GM18526 (cell line): ENCODE results near the gene SHISA9.

ENCODE experiments used
- POLR2A ChIP-seq: IDR thresholded peaks from 3 replicates; pipeline ENCODE4 v1.6.1; 2011; ENCODE audit not compliant: insufficient read length; ENCODE audit errors: extremely low read depth

SHISA9 gene

DNA sequence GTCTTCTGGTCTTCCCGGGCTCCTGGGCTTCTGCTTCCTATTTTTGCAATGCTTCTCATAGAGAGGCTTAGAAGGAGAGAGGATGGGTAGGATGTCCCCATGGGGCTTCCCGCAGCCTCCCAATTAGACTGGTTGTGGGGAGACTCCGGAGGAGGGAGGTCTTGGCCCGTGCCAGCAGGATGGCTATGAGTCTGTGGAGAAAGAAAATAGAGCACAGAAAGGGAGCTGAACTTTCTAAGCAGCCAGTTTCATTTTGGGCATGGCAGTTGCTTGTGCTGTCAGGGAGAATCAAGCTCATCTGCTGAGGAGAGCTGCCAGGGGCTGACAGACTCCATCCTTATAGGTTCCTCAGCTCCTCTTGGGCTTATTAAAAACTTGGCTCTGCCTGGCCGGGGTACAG lies 204.0 kb downstream of the SHISA9 start:
- TF ChIP-seq POLR2A: no peak

DNA sequence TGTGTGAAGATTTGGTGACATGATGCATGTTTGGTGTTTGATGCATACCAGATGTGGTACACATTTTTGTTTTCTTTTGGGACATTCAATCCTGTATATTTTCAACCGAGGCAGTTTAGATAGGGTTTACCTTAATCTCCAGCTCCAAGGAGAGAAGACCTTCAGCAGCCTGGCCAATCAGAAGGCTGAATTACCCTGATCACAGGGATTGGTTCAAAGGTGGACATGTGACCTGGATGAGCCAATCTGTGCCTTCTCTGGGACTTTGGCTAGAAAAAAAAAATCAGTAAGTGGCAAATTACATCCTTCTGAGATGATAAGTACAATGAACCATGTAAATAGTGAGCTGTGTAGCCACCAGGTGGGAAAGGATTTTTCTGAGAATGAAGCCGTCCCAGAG lies 205.1 kb downstream of the SHISA9 start:
- TF ChIP-seq POLR2A: no peak

DNA sequence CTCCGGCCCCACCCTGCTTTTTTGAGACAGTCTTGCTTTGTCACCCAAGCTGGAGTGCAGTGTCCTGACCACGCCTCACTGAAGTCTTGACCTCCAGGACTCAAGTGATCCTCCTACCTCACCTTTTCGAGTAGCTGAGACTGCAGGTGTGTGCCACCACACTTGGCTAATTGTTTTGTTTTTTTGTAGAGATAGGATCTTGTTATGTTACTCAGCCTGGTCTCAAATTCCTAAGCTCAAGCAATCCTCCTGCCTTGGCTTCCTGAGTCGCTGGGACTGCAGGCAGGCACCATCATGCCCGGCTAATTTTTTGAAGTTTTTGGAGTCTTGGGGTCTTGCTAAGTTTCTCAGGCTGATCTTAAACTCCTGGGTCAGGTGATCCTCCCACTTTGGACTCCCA lies 206.7 kb downstream of the SHISA9 start:
- no peak for TF ChIP-seq POLR2A

DNA sequence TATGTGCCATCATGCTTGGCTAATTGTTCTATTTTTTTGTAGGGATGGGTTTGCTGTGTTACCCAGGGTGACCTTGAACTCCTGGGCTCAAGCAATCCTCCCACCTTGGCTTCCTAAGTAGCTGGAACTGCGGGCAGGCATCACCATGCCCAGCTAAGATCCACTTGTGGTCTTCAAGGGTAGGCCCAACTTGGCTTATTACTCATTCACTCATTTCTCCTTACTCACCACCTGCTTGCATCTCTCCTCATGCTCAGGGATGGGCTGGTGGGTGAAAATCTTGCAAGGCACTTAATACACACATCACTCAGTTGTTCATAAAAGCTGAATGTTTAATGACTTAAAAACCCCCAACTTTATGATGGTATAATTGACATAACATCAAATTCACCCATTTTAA lies 207.8 kb downstream of the SHISA9 start:
- no peak for TF ChIP-seq POLR2A

DNA sequence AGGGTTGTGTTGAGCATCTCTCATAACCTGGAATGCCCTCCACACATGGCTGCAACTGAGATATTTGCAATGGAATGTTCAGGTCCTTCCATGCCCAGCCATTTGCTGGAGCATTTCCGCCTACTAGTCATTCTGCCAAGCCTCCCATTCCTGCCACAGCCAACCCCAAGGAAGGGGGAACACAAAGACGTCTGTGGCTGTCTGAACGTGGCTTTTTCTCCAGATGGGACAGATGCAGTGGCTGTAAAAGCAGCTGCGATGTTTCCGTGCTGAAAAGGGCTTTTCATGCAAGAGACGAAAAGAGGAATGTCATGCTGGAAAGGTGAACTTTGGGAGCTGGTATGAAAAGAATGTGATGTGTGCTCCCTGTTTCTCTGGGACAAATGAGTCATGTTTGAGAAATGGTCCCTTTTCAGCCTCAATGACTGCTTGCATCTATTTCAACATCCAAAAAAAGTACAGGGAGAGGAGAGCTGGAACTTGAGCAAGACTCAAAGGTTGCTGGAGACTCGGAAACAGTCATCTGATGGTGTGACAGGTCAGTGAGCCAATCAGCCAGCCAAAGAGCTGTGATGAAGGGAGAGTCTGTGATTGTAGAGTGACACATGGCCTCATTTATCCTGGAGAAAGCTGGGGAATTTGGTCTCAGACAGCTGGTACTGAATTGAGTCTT lies 208.9 kb downstream of the SHISA9 start:
- no peak for TF ChIP-seq POLR2A

DNA sequence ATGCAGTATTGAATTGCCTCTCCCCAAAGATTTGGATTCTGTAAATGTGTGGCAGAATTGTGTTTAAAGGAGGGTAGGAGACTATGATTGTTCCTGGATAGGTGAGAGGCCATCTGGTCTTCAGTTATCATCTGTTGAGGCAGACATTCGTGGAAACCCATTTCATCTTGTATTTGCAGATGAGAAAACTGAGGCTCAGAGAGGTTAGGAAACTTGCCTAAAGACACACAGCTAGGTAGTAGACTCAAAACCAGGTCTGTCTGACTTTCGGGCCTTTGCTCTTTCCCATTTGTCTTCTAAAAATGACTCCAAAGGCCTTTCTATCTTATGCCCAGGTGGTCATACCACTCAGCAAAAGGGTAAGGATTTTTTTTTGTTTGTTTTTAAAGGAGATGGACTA lies 210.3 kb downstream of the SHISA9 start:
- TF ChIP-seq POLR2A: no peak

DNA sequence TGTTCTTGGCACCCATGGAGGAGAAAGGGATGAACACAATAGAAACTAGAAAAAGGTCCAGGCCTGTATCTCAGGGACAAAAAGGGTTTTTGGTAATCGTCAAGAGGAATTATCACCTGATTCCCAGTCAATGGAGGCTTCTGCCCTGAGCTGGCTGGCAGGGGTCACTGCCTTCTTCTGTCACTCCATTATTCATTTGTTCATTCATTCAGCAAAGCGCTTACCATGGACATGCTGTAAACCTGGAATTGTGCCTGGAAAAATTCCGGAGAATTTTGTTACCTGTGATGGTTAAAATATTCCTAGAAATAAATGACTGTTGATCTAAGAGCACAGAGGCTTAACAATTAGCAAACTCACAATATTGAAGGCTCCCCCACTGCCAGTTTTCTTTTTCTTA lies 212.3 kb downstream of the SHISA9 start:
- TF ChIP-seq POLR2A: no peak

DNA sequence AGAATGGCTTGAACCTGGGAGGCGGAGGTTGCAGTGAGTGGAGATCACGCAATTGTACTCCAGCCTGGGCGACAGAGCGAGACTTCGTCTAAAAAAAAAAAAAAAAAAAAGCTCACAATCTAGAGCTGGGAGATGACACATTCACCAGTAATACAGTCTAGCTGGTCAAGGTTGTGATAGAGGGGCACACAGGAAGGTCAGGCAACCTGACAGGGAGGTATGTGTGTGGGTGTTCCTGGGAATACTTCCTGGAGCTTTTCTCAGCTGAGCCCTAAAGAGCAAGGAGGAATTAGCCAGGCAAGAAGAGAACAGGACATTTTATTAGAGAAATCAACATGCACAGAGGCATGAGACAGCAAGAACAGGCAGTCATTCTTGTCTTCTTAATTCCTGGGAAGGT lies 216.7 kb downstream of the SHISA9 start:
- TF ChIP-seq POLR2A: no peak

DNA sequence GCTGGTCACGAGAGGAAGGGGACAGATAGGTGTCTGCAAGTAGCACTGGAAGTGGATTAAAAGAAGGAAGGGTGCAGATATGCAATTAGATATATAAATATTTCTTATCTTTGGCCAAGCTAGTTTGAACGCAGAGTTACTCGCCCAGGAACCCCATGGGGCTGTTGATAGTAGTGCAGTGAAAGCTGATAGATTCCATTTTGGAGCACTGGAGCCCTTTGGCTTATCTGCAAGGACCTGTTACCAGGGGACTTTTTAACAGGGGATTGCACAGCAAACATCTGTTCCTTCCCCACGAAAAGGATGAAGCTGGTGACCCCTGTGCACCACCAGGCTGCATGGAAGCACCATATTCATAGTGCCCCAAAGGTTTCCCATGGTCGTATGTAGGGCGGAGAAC lies 218.7 kb downstream of the SHISA9 start:
- TF ChIP-seq POLR2A: no peak

DNA sequence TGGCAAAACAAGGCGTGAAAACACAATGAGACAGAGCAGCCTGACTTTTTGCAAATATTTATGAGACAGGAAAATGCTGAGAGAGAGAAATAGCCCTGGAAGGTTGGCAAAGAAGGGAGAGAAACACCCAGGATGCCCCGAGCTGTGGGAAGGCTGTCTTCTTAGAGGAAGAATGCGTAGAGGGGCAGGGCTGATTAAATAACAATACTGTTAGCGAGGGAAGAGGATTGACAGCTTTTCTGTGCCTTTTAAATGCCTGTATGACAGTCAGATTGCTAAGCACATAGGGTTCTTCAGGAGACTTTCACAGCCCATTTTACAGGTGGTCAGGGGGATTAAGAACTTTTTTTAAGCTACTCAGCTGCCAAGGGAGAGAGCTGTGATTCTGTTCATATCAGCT lies 219.2 kb downstream of the SHISA9 start:
- no peak for TF ChIP-seq POLR2A

DNA sequence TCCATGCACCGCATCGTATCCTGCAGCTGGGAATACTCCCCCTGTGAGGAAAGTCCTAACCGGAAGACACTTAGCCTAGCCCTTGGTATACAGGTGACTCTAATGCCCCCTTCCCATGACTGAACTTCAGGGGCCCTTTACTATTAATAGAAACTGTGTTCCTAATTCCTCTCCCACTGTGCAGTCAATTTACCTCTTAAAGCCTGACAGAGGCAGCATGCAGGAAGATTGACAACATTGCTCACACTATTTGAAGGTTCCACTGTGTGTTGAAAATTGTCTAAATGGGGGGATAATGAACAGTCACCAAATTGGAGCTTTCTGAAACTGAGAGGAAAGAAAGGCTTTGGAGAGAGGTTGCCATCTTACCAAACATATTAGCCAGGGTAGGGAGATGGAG lies 222.6 kb downstream of the SHISA9 start:
- TF ChIP-seq POLR2A: no peak

DNA sequence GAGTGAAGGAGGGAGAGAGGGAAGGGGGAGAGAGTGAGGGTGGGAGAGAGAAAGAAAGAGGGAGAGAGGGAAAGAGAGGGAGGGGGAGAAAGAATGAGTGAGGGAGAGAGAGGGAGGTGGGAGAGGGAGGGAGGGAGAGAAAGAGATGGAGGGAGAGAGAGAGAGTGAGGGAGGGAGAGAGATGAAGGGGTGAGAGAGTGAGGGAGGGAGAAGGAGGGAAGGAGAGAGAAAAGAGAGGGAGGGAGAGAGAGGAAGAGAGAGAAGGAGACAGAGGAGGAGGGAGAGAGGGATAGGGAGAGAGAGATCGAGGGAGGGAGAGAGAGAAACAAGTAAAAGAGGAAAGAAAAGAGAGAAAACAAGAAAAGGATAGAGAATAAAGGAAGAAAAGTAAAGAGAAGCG lies 225.7 kb downstream of the SHISA9 start:
- TF ChIP-seq POLR2A: no peak

DNA sequence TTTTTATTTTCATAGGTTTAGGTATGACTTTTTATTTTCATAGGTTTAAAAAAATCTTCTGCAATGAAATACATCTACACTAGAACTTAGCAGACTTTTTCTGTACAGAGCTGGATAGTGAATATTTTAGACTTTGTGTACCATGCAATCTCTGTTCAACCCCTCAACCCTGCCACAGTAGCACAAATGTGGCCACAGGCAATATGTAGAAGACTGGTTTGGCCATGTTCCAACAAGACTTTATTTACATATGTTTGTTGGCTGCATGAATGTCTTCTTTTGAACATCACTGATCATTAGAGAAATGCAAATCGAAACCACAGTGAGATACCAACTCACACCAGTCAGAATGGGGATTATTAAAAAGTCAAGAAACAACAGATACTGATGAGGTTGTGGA lies 229.2 kb downstream of the SHISA9 start:
- no peak for TF ChIP-seq POLR2A

DNA sequence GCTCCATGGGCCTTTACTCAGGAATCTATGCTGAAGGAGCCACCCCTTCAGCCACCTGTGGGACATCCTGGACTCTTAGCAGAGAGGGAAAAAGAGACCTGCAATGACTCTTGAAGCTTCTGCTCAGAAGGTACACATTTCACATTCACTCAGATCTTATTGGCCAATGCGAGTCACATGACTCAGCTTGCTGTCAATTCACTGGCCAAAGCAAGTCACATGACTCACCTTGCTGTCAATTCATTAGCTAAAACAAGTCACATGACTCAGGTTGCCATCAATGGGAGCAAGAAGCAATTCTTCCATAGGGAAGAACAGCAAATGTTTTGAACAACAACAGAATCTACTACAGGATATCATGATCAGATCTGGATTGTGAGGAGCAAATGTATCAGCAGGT lies 233.4 kb downstream of the SHISA9 start:
- no peak for TF ChIP-seq POLR2A

DNA sequence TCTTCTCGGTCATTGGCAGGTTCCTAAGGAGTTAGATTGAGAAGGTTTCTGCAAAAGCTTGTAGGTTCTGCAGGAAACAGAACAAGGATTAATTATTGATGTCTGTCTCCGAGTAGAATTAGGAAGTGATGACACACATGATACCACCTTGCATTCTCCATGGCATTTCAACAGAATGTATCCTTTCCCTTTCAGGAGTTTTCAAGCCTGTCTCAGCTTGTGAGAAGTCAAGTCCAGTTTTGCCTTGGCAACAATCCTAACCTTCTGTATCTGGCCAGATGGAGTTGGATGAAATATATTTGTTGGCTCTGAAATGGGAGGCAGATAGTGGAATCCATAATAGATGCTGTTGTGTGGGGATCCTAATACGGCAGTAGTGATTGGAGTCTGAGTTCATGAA lies 235.5 kb downstream of the SHISA9 start:
- TF ChIP-seq POLR2A: no peak

DNA sequence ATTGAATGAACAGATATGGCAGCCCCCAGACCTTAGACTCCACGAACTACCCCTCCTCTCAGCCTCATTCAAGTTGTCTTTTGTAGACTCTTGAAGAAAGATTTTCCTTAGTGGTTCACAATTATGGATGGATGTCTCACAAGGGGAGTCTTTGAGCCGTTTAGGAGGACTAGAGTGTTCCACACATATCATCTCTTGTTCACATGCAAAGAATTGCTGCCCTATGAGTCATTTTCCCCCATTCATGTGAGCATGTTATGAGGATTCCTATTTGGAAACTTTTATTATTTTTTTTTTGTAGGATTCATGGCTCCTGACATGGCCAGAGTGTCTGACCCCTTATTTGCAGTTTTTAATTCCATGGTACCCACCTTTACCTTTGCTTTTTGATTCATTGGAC lies 237.1 kb downstream of the SHISA9 start:
- no peak for TF ChIP-seq POLR2A

DNA sequence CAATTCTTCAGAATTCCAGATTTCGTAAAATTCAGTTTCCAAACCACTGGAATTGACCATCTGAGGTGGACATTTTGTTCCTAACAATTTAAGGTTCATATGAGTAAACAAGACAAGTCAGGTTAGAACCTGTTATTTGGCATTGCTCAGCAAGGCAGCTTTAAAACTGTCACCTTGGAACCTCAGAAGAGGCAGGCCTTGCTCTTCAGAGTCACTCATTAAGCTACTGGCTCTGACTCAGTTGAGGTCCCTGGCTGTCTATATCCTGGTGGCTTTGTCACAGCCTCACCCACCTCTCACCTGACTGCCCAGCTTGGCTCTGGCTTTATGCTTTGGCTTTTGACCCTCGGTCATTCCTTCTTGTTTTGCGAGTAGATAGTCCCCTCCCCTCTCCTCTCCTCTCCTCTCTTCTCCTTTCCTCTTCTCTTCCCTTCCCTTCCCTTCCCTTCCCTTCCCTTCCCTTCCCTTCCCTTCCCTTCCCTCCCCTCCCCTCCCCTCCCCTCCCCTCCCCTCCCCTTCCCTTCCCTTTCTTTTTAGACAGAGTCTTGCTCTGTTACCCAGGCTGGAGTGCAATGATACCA lies 238.4 kb downstream of the SHISA9 start:
- no peak for TF ChIP-seq POLR2A
